WTC11 (cell line): ENCODE results near the gene CCDC81. TPM values are rescaled to one million over a fixed set of nuclear protein-coding genes. Genes with fewer than 3 reads are reported as not detected.

Experiments
- ATAC-seq: fragments of 200-7000 bp; cut with Tn5 transposase; 2 replicates; pipeline ENCODE4 v1.10.0; 2021; ENCODE audit warnings: mild to moderate bottlenecking, moderate library complexity
- CTCF ChIA-PET: fragments of 300-600 bp; sonication (Branson Sonifier 250); formaldehyde crosslinking; loops from one replicate; lab custom pipeline; 2021; ENCODE audit warnings: antibody characterized with exemption; lab: Charles Lee
- POLR2A ChIA-PET: fragments of 350-600 bp; sonication (Branson Sonifier 250); formaldehyde crosslinking; loops from one replicate; lab custom pipeline; 2021; ENCODE audit warnings: antibody characterized with exemption; lab: Charles Lee
- DNase-seq: peaks from one replicate; pipeline ENCODE4 v3.0.0; 2021; ENCODE audit warnings: low spot score
- H3K27ac Mint-ChIP-seq: 2 replicates; pipeline ENCODE4 v1.8.0; 2021; ENCODE audit warnings: mixed read lengths
- H3K27me3 Mint-ChIP-seq: 2 replicates; pipeline ENCODE4 v1.8.0; 2021; ENCODE audit warnings: low read depth, mild to moderate bottlenecking, moderate library complexity, mixed read lengths
- H3K36me3 Mint-ChIP-seq: 2 replicates; pipeline ENCODE4 v1.8.0; 2021; ENCODE audit warnings: mixed read lengths
- H3K4me1 Mint-ChIP-seq: 2 replicates; pipeline ENCODE4 v1.8.0; 2022; ENCODE audit warnings: mixed read lengths
- H3K4me3 Mint-ChIP-seq: 2 replicates; pipeline ENCODE4 v1.8.0; 2021; ENCODE audit warnings: mild to moderate bottlenecking, moderate library complexity, mixed read lengths
- H3K9me3 Mint-ChIP-seq: 2 replicates; pipeline ENCODE4 v1.8.0; 2021; ENCODE audit warnings: mixed read lengths
- ARID4B ChIP-seq: sonication (generic); formaldehyde crosslinking; IDR thresholded peaks from 2 replicates; pipeline ENCODE4 v1.8.0; 2023; ENCODE audit warnings: missing genetic modification reagents, mild to moderate bottlenecking, borderline replicate concordance
- ATF1 ChIP-seq: sonication (generic); formaldehyde crosslinking; IDR thresholded peaks from 2 replicates; pipeline ENCODE4 v1.8.1; 2023; ENCODE audit warnings: mild to moderate bottlenecking, moderate library complexity, missing genetic modification reagents
- CBFB ChIP-seq: sonication (generic); formaldehyde crosslinking; IDR thresholded peaks from 2 replicates; pipeline ENCODE4 v1.8.1; 2022; ENCODE audit warnings: mild to moderate bottlenecking, low read depth, missing genetic modification reagents
- CTCF ChIP-seq: fragments of 200-600 bp; IDR thresholded peaks from 2 replicates; pipeline ENCODE4 v1.8.0; 2022; ENCODE audit warnings: antibody characterized with exemption
- GTF2I ChIP-seq: fragments of 250-450 bp; sonication (Bioruptor Pico); conservative IDR thresholded peaks from 2 replicates; pipeline ENCODE4 v1.4.0; 2021; ENCODE audit warnings: mild to moderate bottlenecking
- MAX ChIP-seq: sonication (generic); formaldehyde crosslinking; IDR thresholded peaks from 2 replicates; pipeline ENCODE4 v1.8.0; 2022; ENCODE audit warnings: mild to moderate bottlenecking, missing genetic modification reagents
- NFE2L1 ChIP-seq: sonication (generic); formaldehyde crosslinking; IDR thresholded peaks from 2 replicates; pipeline ENCODE4 v1.8.1; 2023; ENCODE audit warnings: missing genetic modification reagents
- NR1H2 ChIP-seq: sonication (generic); formaldehyde crosslinking; IDR thresholded peaks from 2 replicates; pipeline ENCODE4 v1.9.0; 2021; ENCODE audit warnings: mild to moderate bottlenecking, moderate library complexity, missing genetic modification reagents
- PRRX2 ChIP-seq: fragments of 250-450 bp; sonication (Bioruptor Pico); IDR thresholded peaks from 2 replicates; pipeline ENCODE4 v1.8.0; 2021; ENCODE audit warnings: mild to moderate bottlenecking
- SMAD3 ChIP-seq: sonication (generic); formaldehyde crosslinking; IDR thresholded peaks from 2 replicates; pipeline ENCODE4 v1.8.0; 2022; ENCODE audit warnings: missing genetic modification reagents, mild to moderate bottlenecking, borderline replicate concordance
- SOX15 ChIP-seq: fragments of 250-450 bp; sonication (Bioruptor Pico); IDR thresholded peaks from 2 replicates; pipeline ENCODE4 v1.9.0; 2021; ENCODE audit warnings: mild to moderate bottlenecking
- TP53 ChIP-seq: sonication (generic); formaldehyde crosslinking; IDR thresholded peaks from 2 replicates; pipeline ENCODE4 v1.8.1; 2023; ENCODE audit warnings: mild to moderate bottlenecking, missing genetic modification reagents
- USF2 ChIP-seq: sonication (generic); formaldehyde crosslinking; IDR thresholded peaks from 2 replicates; pipeline ENCODE4 v1.8.1; 2023; ENCODE audit warnings: mild to moderate bottlenecking, missing genetic modification reagents, moderate library complexity
- ZBTB43 ChIP-seq: sonication (generic); formaldehyde crosslinking; IDR thresholded peaks from 2 replicates; pipeline ENCODE4 v1.8.1; 2023; ENCODE audit warnings: mild to moderate bottlenecking, missing genetic modification reagents
- total RNA-seq: library from RNA; stranded (reverse); gene quantifications from 3 replicates; pipeline ENCODE4 v1.2.3, GENCODE V29; 2021

Gene CCDC81
- total RNA-seq, 1 experiment from 2014 or later, result 0.98 TPM

GRCh38 chr11:86380295-86381059, 5.8 kb downstream of the CCDC81 start:
- CTCF ChIA-PET, result interaction anchor here (0.7 kb wide), 1 partner anchor 39 kb away, joined by 3 read pairs; no protein-coding TSS in a partner anchor
- Mint-ChIP-seq H3K4me3 (no peak overlapping the region), H3K9me3 (no peaks in the 10 kb centered on the region), H3K27ac (no peak overlapping the region), H3K36me3 (no peaks in the 10 kb centered on the region), H3K4me1 (no peaks in the 10 kb centered on the region), H3K27me3 (no peaks in the 10 kb centered on the region)
- DNase-seq (no peak), ATAC-seq (no peak)
- TF ChIP-seq USF2 (CRISPR knock-in tag) (no peak), ZBTB43 (CRISPR knock-in tag) (no peak), NFE2L1 (no peak), ATF1 (no peak), ARID4B (CRISPR knock-in tag) (no peak), SMAD3 (CRISPR knock-in tag) (no peak), PRRX2 (CRISPR knock-in tag) (no peak), CTCF (no peak), CBFB (CRISPR knock-in tag) (no peak)
- TF ChIP-seq, all 79 proteins: peak for 0
- POLR2A ChIA-PET, result no interaction called here

- H3K27me3 Mint-ChIP-seq, result no peaks in the 10 kb centered on the region
- ATAC-seq, result no peak
- CTCF ChIA-PET, result interaction anchor here (0.8 kb wide), 1 partner anchor 22 kb away, joined by 3 read pairs; no protein-coding TSS in a partner anchor
- no peak for TF ChIP-seq TP53 (CRISPR knock-in tag)
- TF ChIP-seq SMAD3 (CRISPR knock-in tag), result no peak
- TF ChIP-seq GTF2I (CRISPR knock-in tag), result no peak
- TF ChIP-seq MAX (CRISPR knock-in tag), result no peak
- no peak for TF ChIP-seq NR1H2 (CRISPR knock-in tag)
- no peak for TF ChIP-seq SOX15
- TF ChIP-seq, all 79 proteins: peak for 0
- DNase-seq, result no peak
- Mint-ChIP-seq H3K27ac (no peak overlapping the region), H3K4me3 (no peak overlapping the region), H3K4me1 (peaks cover 3% of the 10 kb centered on the region), H3K36me3 (no peaks in the 10 kb centered on the region), H3K9me3 (no peaks in the 10 kb centered on the region)
- POLR2A ChIA-PET, result no interaction called here
Observed at GRCh38 chr11:86383041-86383955, 8.6 kb downstream of the CCDC81 start.
